Measurements from ENCODE around the gene NWD2. TPM values are rescaled to one million over a fixed set of nuclear protein-coding genes. Genes with fewer than 3 reads are reported as not detected.

The NWD2 gene
- total RNA-seq, 1 experiment from 2014 or later: not detected

DNA sequence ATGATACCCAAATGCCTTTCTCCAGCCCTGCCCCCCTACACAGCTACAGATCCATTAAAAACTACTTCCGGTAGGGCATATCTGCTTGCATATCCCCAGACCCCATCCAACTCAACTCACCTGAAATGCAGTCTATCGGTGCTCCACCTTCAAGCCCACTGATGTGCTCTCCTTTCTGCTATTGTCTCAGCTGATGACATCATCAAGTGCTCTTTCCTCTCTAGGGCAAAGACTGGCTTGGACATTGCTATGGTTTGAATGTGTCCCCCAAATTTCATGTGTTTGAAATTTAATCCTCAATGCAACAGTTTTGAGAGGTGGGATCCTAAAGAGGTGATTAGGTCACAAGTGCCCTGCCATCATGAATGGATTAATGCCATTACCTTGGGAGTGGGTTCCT lies 229.3 kb downstream of the NWD2 start (continued):
- TF ChIP-seq, protein P1, sequence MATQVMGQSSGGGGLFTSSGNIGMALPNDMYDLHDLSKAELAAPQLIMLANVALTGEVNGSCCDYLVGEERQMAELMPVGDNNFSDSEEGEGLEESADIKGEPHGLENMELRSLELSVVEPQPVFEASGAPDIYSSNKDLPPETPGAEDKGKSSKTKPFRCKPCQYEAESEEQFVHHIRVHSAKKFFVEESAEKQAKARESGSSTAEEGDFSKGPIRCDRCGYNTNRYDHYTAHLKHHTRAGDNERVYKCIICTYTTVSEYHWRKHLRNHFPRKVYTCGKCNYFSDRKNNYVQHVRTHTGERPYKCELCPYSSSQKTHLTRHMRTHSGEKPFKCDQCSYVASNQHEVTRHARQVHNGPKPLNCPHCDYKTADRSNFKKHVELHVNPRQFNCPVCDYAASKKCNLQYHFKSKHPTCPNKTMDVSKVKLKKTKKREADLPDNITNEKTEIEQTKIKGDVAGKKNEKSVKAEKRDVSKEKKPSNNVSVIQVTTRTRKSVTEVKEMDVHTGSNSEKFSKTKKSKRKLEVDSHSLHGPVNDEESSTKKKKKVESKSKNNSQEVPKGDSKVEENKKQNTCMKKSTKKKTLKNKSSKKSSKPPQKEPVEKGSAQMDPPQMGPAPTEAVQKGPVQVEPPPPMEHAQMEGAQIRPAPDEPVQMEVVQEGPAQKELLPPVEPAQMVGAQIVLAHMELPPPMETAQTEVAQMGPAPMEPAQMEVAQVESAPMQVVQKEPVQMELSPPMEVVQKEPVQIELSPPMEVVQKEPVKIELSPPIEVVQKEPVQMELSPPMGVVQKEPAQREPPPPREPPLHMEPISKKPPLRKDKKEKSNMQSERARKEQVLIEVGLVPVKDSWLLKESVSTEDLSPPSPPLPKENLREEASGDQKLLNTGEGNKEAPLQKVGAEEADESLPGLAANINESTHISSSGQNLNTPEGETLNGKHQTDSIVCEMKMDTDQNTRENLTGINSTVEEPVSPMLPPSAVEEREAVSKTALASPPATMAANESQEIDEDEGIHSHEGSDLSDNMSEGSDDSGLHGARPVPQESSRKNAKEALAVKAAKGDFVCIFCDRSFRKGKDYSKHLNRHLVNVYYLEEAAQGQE (IDR thresholded peaks at IDR 0.05; ENCODE audit: low read depth): no peak
- TF ChIP-seq, protein P2, sequence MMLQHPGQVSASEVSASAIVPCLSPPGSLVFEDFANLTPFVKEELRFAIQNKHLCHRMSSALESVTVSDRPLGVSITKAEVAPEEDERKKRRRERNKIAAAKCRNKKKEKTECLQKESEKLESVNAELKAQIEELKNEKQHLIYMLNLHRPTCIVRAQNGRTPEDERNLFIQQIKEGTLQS (IDR thresholded peaks at IDR 0.05): no peak

DNA sequence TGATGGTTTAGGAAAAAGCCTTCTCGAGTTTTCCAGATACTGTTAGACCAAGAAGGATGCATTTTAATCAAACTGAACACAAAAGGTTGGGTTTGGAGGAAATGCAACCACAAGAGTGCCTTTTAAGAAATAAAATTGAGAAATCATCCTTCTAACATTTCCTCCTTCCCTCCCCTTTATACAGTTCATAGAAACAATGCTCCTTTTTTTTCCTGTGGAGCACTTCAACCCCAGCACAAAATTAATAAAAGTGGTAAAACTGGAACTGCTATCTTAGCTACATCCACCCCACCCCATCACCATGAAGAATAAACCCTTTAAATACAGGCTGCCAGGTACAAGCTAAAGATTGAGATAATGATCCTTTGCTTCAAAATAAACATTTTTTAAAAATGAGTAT lies 230.5 kb downstream of the NWD2 start:
- Histone ChIP-seq H3K4me2 (ENCODE audit: low read length) (no peak overlapping the region), H3K79me2 (ENCODE audit: insufficient read depth, low read length) (no peaks in the 10 kb centered on the region), H3K9me2 (ENCODE audit: insufficient read depth) (no peaks in the 10 kb centered on the region), H3K27me3 (ENCODE audit: insufficient read depth, low read length) (no peaks in the 10 kb centered on the region), H4K20me1 (ENCODE audit: insufficient read depth) (no peaks in the 10 kb centered on the region), H3K9me3 (ENCODE audit: control insufficient read depth in 1 of 2, insufficient read depth in 1 of 2, low read depth in 1 of 2, low read length in 2 of 2) (no peaks in the 10 kb centered on the region), H3K9ac (ENCODE audit: low read length) (no peak overlapping the region), H3K4me3 (replicated peaks in 1 of 2; ENCODE audit: low read depth in 1 of 2, low read length in 2 of 2) (no peak overlapping the region), H3K36me3 (ENCODE audit: control insufficient read depth in 1 of 2, insufficient read depth in 2 of 2, low read length in 2 of 2) (no peaks in the 10 kb centered on the region), H3K27ac (ENCODE audit: low read depth, low read length) (no peak overlapping the region), H3K4me1 (ENCODE audit: control insufficient read depth in 1 of 2, insufficient read depth in 2 of 2, low read length in 2 of 2) (no peaks in the 10 kb centered on the region), H2AFZ (ENCODE audit: low read depth, low read length, poor library complexity, severe bottlenecking) (no peak overlapping the region)
- ATAC-seq (no peak), DNase-seq (ENCODE audit: low read depth, low spot score) (no peak)
- TF ChIP-seq JUND (IDR thresholded peaks at IDR 0.05): no peak
- TF ChIP-seq, protein P2 (IDR thresholded peaks at IDR 0.05): no peak
- TF ChIP-seq YY1 (IDR thresholded peaks at IDR 0.05; ENCODE audit: extremely low read depth, insufficient replicate concordance, low read depth, low read length): no peak
- no peak for TF ChIP-seq ZFX (IDR thresholded peaks at IDR 0.05)
- TF ChIP-seq, protein P3, sequence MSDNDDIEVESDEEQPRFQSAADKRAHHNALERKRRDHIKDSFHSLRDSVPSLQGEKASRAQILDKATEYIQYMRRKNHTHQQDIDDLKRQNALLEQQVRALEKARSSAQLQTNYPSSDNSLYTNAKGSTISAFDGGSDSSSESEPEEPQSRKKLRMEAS (IDR thresholded peaks at IDR 0.05): no peak
- TF ChIP-seq SIN3A (IDR thresholded peaks at IDR 0.05; ENCODE audit: low read depth): no peak
- TF ChIP-seq, protein P1 (IDR thresholded peaks at IDR 0.05; ENCODE audit: low read depth): no peak
- no peak for TF ChIP-seq ELF1 (IDR thresholded peaks at IDR 0.05; ENCODE audit: borderline replicate concordance, low read depth)
- no peak for TF ChIP-seq SP1 (IDR thresholded peaks at IDR 0.05; ENCODE audit: low read depth)
- no peak for TF ChIP-seq POLR2A (IDR thresholded peaks at IDR 0.05; ENCODE audit: borderline replicate concordance, extremely low read depth, insufficient read depth, insufficient read length)
- TF ChIP-seq CEBPB (IDR thresholded peaks at IDR 0.05; ENCODE audit: low read depth): no peak
- TF ChIP-seq FOSL1 (IDR thresholded peaks at IDR 0.05; ENCODE audit: low read depth): no peak
- TF ChIP-seq EGR1 (IDR thresholded peaks at IDR 0.05; ENCODE audit: low read depth): no peak
- no peak for TF ChIP-seq RAD21 (IDR thresholded peaks at IDR 0.05; ENCODE audit: low read depth)
- intact Hi-C loops (cut with micrococcal nuclease): no loop called here
- no TSS peak for BruUV-seq (replicated peaks)
- ChIA-PET POLR2A (no interaction called here), CTCF (interaction anchor here (0.8 kb wide), 1 partner anchor 92 kb away, joined by 3 read pairs; no protein-coding TSS in a partner anchor), RAD21 (ENCODE audit: low non-redundant PET in 1 of 2, low total read pairs in 2 of 2, uncharacterized antibody in 2 of 2, unreplicated experiment in 2 of 2) (no interaction called here)

Data from HCT116 (cell line).